HepG2 (cell line): ENCODE data around the gene CBLC. TPM values are rescaled to one million over a fixed set of nuclear protein-coding genes. Genes with fewer than 3 reads are reported as not detected.

Source experiments
- HOXA3 ChIP-seq: sonication (generic); formaldehyde crosslinking; IDR thresholded peaks from 2 replicates; pipeline ENCODE4 v1.5.0; 2020; ENCODE audit warnings: missing genetic modification reagents
- IKZF1 ChIP-seq: fragments of 450-650 bp; IDR thresholded peaks from 2 replicates; pipeline ENCODE4 v1.7.1; 2016
- KAT8 ChIP-seq: IDR thresholded peaks from 2 replicates; pipeline ENCODE4 v1.6.1; 2016; ENCODE audit warnings: missing genetic modification reagents, missing compliant biosample characterization
- KDM1A ChIP-seq: IDR thresholded peaks from 2 replicates; pipeline ENCODE4 v1.6.1; 2016; ENCODE audit warnings: missing compliant biosample characterization
- KDM3A ChIP-seq: IDR thresholded peaks from 2 replicates; pipeline ENCODE4 v1.6.1; 2018; ENCODE audit warnings: low read depth, missing compliant biosample characterization
- NFKB2 ChIP-seq: sonication (generic); formaldehyde crosslinking; IDR thresholded peaks from 2 replicates; pipeline ENCODE4 v1.4.0; 2020; ENCODE audit warnings: missing genetic modification reagents, borderline replicate concordance
- PHF8 ChIP-seq: sonication (generic); formaldehyde crosslinking; IDR thresholded peaks from 2 replicates; pipeline ENCODE4 v1.5.0; 2020; ENCODE audit warnings: missing genetic modification reagents
- SALL2 ChIP-seq: sonication (generic); formaldehyde crosslinking; IDR thresholded peaks from 2 replicates; pipeline ENCODE4 v1.8.1; 2023; ENCODE audit warnings: mild to moderate bottlenecking, missing genetic modification reagents, inconsistent platforms
- YEATS2 ChIP-seq: sonication (generic); formaldehyde crosslinking; IDR thresholded peaks from 2 replicates; pipeline ENCODE4 v1.4.0; 2020; ENCODE audit warnings: missing genetic modification reagents, borderline replicate concordance
- ZNF83 ChIP-seq: sonication (generic); formaldehyde crosslinking; IDR thresholded peaks from 2 replicates; pipeline ENCODE4 v1.4.0; 2020; ENCODE audit warnings: missing genetic modification reagents, mild to moderate bottlenecking, borderline replicate concordance
- ZNF841 ChIP-seq: sonication (generic); formaldehyde crosslinking; IDR thresholded peaks from 2 replicates; pipeline ENCODE4 v1.8.1; 2023; ENCODE audit warnings: missing genetic modification reagents, borderline replicate concordance
- polyA plus RNA-seq, 8 experiments: library from polyadenylated mRNA; depleted of rRNA in 3 of 8; stranded (reverse) in 7 of 8; unstranded in 1 of 8; fragments of >200 nt; fragmentation: Illumina TruSeq in 4 of 8; extraction: Trizol in 4 of 8; gene quantifications; 2 replicates each; pipeline versions ENCODE4 v1.2.1 to v1.2.3, GENCODE V29; 2011 to 2016; ENCODE audit warnings: low read depth in 4 of 8, missing spikeins in 1 of 8, mixed read lengths in 1 of 8; ENCODE audit not compliant: insufficient read depth in 1 of 8
- total RNA-seq, 5 experiments: library from RNA; depleted of rRNA; stranded (reverse); fragments of >200 nt; fragmentation: Illumina TruSeq; extraction: Trizol; gene quantifications; 2 replicates each; pipeline ENCODE4 v1.2.3, GENCODE V29; 2016; ENCODE audit warnings: low read depth in 1 of 5
- TF ChIP-seq, protein P1 (sequence below): sonication (generic); formaldehyde crosslinking; IDR thresholded peaks from 2 replicates; pipeline ENCODE4 v1.4.0; 2020; ENCODE audit warnings: missing genetic modification reagents, borderline replicate concordance
- TF ChIP-seq, protein P2 (sequence below): sonication (generic); formaldehyde crosslinking; conservative IDR thresholded peaks from 2 replicates; pipeline ENCODE4 v1.4.0; 2020; ENCODE audit warnings: mild to moderate bottlenecking, missing genetic modification reagents, moderate library complexity
- TF ChIP-seq, protein P3 (sequence below): sonication (generic); formaldehyde crosslinking; IDR thresholded peaks from 2 replicates; pipeline ENCODE4 v1.5.1; 2020; ENCODE audit warnings: missing genetic modification reagents, mild to moderate bottlenecking, borderline replicate concordance
- TF ChIP-seq, protein P4 (sequence below): conservative IDR thresholded peaks from 2 replicates; pipeline ENCODE4 v1.6.1; 2018; ENCODE audit warnings: missing genetic modification reagents
- TF ChIP-seq, protein P5 (sequence below): sonication (generic); formaldehyde crosslinking; IDR thresholded peaks from 2 replicates; pipeline ENCODE4 v1.5.1; 2020; ENCODE audit warnings: mild to moderate bottlenecking, moderate library complexity, missing genetic modification reagents
- TF ChIP-seq, protein P6 (sequence below): sonication (generic); formaldehyde crosslinking; IDR thresholded peaks from 2 replicates; pipeline ENCODE4 v1.5.0; 2020; ENCODE audit warnings: missing genetic modification reagents, mild to moderate bottlenecking, borderline replicate concordance

CBLC gene
- total and polyA plus RNA-seq, 2 of the 13 experiments (the other 11 are each of a cell fraction or from before 2014, with no cell fraction given), result 1.8 to 2.6 TPM

DNA sequence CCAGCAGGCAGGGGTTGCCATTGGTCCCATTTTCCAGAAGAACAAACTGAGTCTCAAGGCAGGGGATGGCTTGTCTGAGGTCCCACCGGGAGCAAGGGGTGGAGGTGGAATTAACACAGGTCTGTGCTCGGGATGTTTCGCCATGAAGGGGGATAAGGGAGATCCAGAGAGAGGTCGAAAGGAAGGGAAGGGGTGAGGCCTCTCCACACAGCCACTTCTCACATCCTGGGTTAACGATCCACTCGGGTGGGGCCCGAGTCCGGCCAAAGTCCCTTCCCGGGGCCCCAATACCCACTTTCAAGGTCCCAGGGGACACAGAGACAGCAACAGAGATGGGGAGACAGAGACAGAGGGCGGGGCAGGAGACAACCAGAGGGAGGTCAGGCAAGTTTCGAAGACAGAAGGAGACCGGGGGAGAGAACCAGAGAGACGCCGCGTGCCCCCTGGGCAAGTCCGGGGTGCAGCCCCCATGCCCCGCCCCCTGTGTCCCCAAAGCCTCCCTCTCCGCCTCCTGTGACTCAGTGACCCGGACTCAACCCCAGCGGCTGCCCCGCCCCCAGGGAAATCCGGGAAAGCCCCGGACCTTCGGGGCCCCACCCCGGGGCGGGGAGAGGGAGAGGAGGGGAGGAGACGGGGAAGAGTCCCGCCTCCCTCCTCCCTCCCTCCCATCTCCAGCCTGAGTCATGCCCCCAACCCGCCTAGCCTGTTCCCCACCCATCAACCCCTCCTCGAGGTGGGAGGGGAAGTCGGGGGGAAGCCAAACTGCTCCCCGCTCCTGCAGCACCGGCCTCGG, 30.5 kb upstream of the CBLC start (continued):
- TF ChIP-seq, protein P1, sequence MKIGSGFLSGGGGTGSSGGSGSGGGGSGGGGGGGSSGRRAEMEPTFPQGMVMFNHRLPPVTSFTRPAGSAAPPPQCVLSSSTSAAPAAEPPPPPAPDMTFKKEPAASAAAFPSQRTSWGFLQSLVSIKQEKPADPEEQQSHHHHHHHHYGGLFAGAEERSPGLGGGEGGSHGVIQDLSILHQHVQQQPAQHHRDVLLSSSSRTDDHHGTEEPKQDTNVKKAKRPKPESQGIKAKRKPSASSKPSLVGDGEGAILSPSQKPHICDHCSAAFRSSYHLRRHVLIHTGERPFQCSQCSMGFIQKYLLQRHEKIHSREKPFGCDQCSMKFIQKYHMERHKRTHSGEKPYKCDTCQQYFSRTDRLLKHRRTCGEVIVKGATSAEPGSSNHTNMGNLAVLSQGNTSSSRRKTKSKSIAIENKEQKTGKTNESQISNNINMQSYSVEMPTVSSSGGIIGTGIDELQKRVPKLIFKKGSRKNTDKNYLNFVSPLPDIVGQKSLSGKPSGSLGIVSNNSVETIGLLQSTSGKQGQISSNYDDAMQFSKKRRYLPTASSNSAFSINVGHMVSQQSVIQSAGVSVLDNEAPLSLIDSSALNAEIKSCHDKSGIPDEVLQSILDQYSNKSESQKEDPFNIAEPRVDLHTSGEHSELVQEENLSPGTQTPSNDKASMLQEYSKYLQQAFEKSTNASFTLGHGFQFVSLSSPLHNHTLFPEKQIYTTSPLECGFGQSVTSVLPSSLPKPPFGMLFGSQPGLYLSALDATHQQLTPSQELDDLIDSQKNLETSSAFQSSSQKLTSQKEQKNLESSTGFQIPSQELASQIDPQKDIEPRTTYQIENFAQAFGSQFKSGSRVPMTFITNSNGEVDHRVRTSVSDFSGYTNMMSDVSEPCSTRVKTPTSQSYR (CRISPR knock-in tag), result peak; percentile 51; the same call in 1 of the 2 replicates
- TF ChIP-seq, protein P2, sequence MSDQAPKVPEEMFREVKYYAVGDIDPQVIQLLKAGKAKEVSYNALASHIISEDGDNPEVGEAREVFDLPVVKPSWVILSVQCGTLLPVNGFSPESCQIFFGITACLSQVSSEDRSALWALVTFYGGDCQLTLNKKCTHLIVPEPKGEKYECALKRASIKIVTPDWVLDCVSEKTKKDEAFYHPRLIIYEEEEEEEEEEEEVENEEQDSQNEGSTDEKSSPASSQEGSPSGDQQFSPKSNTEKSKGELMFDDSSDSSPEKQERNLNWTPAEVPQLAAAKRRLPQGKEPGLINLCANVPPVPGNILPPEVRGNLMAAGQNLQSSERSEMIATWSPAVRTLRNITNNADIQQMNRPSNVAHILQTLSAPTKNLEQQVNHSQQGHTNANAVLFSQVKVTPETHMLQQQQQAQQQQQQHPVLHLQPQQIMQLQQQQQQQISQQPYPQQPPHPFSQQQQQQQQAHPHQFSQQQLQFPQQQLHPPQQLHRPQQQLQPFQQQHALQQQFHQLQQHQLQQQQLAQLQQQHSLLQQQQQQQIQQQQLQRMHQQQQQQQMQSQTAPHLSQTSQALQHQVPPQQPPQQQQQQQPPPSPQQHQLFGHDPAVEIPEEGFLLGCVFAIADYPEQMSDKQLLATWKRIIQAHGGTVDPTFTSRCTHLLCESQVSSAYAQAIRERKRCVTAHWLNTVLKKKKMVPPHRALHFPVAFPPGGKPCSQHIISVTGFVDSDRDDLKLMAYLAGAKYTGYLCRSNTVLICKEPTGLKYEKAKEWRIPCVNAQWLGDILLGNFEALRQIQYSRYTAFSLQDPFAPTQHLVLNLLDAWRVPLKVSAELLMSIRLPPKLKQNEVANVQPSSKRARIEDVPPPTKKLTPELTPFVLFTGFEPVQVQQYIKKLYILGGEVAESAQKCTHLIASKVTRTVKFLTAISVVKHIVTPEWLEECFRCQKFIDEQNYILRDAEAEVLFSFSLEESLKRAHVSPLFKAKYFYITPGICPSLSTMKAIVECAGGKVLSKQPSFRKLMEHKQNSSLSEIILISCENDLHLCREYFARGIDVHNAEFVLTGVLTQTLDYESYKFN (CRISPR knock-in tag), result peak; percentile 88
- TF ChIP-seq, protein P3, sequence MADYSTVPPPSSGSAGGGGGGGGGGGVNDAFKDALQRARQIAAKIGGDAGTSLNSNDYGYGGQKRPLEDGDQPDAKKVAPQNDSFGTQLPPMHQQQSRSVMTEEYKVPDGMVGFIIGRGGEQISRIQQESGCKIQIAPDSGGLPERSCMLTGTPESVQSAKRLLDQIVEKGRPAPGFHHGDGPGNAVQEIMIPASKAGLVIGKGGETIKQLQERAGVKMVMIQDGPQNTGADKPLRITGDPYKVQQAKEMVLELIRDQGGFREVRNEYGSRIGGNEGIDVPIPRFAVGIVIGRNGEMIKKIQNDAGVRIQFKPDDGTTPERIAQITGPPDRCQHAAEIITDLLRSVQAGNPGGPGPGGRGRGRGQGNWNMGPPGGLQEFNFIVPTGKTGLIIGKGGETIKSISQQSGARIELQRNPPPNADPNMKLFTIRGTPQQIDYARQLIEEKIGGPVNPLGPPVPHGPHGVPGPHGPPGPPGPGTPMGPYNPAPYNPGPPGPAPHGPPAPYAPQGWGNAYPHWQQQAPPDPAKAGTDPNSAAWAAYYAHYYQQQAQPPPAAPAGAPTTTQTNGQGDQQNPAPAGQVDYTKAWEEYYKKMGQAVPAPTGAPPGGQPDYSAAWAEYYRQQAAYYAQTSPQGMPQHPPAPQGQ (CRISPR knock-in tag), result no peak
- TF ChIP-seq, protein P4, sequence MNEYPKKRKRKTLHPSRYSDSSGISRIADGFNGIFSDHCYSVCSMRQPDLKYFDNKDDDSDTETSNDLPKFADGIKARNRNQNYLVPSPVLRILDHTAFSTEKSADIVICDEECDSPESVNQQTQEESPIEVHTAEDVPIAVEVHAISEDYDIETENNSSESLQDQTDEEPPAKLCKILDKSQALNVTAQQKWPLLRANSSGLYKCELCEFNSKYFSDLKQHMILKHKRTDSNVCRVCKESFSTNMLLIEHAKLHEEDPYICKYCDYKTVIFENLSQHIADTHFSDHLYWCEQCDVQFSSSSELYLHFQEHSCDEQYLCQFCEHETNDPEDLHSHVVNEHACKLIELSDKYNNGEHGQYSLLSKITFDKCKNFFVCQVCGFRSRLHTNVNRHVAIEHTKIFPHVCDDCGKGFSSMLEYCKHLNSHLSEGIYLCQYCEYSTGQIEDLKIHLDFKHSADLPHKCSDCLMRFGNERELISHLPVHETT (CRISPR knock-in tag), result no peak; the same call in 1 of the 2 replicates
- TF ChIP-seq NFKB2 (CRISPR knock-in tag), result no peak; the same call in 1 of the 2 replicates
- TF ChIP-seq, protein P5, sequence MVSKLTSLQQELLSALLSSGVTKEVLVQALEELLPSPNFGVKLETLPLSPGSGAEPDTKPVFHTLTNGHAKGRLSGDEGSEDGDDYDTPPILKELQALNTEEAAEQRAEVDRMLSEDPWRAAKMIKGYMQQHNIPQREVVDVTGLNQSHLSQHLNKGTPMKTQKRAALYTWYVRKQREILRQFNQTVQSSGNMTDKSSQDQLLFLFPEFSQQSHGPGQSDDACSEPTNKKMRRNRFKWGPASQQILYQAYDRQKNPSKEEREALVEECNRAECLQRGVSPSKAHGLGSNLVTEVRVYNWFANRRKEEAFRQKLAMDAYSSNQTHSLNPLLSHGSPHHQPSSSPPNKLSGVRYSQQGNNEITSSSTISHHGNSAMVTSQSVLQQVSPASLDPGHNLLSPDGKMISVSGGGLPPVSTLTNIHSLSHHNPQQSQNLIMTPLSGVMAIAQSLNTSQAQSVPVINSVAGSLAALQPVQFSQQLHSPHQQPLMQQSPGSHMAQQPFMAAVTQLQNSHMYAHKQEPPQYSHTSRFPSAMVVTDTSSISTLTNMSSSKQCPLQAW, result peak; percentile 9; the same call in 1 of the 2 replicates
- no peak for TF ChIP-seq ZNF841 (CRISPR knock-in tag)
- no peak for TF ChIP-seq YEATS2 (CRISPR knock-in tag)
- no peak for TF ChIP-seq ZNF83 (CRISPR knock-in tag)
- TF ChIP-seq KAT8 (CRISPR knock-in tag), result no peak
- 0 out of 2 replicates have a peak, but pooled peaks have one; percentile 25 for TF ChIP-seq PHF8 (CRISPR knock-in tag)
- TF ChIP-seq HOXA3 (CRISPR knock-in tag), result no peak
- TF ChIP-seq, protein P6, sequence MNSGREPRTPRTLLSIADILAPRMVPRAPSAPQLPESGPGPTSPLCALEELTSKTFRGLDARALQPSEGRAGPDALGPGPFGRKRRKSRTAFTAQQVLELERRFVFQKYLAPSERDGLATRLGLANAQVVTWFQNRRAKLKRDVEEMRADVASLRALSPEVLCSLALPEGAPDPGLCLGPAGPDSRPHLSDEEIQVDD, result no peak
- 0 out of 2 replicates have a peak, but pooled peaks have one; percentile 25 for TF ChIP-seq SALL2
- TF ChIP-seq KDM3A (CRISPR knock-in tag), result no peak
- TF ChIP-seq IKZF1, result no peak
- peak; percentile 94 for TF ChIP-seq KDM1A
